Endometrium (tissue), 2 donors: ENCODE results near the gene ADGRD2.

Experiments used
- FAIRE-seq: peaks from 2 replicates; lab custom pipeline; 2012; peaks lifted over from hg19 to GRCh38; lab: Jason Lieb, UNC
- donor health status: control.
- donor health status: control.

Gene ADGRD2

GRCh38 chr9:124450241-124450924 lies at the start of gene ADGRD2:
Gene ADGRD2 (plus strand): TSS chr9:124450451. CDS start chr9:124451667, 1,216 bp downstream.
- FAIRE-seq: no peak

GRCh38 chr9:124403246-124403645 lies 47.0 kb upstream of the ADGRD2 start:
- FAIRE-seq: no peak

GRCh38 chr9:124409410-124409809 lies 40.8 kb upstream of the ADGRD2 start:
- no peak for FAIRE-seq

DNA sequence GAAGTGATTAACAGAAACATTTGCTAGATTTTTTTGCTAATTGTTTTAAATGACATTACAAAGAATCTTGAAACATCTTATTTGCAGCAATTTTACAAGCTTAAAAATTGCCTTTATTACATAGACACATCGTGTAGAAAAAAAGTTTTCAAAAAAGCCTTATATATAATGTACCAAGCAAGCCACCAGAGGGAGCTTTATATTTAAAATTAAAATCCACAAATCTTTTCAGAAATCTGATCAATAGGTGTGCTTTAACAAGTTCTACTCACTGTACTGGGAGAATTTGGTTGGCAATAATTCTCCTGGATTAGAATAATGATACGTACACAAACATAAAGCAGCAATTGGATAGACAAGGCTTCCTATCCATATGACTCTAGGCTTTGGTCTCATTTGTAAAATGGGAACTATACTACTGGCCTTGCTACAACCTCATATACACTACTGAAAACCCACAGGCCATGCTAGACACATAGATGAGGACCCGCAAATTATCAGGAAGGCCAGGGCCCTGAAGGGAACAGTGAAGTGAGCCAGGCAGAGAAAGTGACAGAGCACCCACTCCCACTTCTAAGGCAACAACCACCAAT lies 39.8 kb upstream of the ADGRD2 start:
- no peak for FAIRE-seq

GRCh38 chr9:124411514-124412227 lies 38.6 kb upstream of the ADGRD2 start:
- FAIRE-seq: no peak

DNA sequence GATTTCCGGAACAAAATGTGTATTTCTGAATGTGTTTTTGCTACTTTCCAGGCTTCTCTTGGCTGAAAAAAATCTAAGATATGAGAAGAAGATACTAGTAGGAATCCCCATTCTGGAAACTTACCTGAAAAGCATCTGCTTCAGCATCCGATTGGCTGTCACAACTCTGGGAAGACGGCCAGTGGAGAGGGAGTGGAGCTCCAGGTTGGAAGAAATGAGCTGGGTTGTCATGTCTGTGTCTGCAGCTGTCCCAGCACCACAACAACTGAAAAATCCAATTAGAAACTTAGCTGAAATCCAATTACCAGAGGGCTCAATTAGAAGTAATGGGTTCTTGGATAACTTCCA lies 38.0 kb upstream of the ADGRD2 start:
- FAIRE-seq: no peak

GRCh38 chr9:124414612-124415011 lies 35.6 kb upstream of the ADGRD2 start:
- FAIRE-seq: no peak

DNA sequence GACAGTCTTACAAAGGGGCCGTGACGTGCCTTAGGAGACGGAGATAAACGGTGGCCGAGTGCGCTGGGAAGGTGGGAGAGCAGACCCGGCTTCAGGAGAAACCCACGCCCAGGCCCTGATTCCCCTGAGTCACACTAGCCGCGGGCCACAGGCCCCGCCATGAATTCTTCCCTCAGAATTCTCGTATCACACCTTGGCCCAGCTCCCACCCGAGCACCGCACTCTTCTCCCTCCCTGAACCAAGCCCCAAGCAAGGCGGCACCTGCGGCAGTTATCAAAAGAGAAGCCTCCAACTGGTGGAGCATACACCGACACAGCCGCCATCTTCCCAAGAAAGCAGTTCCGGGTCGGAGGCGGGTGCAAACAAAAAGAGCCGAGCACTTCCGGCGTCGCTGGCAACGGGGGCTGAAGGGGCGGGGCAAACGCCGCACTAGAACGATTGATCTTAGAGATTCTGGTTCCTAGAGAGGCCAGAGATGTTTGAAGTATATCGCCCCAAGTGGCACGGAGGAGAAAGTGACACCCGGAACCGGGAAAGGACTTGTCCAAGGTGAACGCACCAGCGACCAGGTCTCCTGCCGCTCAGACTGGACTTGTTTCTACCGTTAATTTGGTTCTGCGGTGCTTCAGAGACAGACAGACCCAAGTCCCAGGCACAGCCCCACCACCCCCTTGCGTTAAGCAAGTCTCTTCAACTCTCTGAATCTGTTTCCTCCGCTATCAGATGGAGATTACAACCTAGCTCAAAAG lies 35.0 kb upstream of the ADGRD2 start, which contains the start of gene PSMB7:
TSS of gene PSMB7 (minus strand) at position 341 of the 750 bp plus-strand sequence. CDS start at position 324, 17 bp downstream.
- peak; percentile 91 for FAIRE-seq

DNA sequence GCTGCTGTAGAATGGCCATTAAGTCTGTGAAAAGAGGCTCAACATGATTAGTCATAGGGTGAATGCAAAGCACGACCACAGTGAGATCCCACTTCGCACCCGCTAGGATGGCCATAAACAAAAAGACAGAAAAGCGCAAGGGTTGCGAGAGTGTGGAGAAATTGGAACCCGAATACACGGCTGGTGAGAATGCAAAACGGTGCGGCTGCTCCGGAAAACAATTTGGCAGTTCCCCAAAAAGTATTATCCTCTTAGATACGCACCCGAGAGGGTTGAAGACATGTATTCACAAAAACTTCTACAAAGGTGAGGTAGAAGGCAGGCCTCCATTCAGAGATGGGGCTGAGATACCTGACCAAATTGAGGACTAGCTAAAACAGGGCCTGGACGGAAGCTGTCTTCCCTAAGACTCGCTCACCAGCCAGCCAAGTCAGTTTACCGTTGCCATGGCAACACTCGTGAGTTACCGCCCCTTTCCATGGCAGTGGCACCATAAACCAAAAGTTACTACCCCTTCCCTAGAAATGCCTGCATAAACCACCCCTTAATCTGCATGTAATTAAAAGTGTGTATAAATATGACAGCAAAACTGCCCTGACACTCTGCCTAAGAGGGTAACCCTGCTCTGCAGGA lies 34.3 kb upstream of the ADGRD2 start:
- FAIRE-seq: no peak

DNA sequence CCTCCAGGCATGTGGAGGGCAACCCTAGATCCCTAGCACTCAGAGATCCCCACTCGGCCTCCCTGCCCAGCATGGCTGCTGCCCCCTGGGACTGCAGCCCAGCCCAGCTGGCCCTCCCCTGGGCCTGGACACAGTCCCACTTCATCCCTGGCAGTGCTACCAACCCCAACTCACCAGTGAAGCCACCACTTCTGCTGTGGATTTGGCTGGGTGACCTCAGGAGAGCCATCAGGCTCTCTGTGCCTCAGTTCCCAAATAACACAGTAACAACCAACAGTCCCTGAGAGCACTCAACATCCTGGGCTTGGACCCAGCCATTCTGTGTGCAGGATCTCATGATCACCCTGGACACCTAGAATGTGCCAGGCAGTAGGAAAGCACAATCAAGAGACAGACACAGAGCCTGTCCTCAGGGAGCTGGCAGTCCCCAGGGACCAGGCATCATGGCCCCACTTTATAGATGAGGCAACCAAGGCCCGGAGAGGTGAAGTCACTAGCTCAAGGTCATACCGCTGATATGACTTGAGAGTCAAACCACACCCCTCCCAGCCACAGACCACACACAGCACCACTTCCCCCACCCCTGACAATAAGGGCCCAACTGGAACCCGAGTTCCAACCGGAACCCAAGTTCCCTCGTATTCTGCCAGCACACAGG lies 30.3 kb upstream of the ADGRD2 start:
- no peak for FAIRE-seq

- FAIRE-seq: no peak
Observed at GRCh38 chr9:124420991-124421543, 29.2 kb upstream of the ADGRD2 start.

GRCh38 chr9:124423155-124423554 lies 27.1 kb upstream of the ADGRD2 start:
- no peak for FAIRE-seq

DNA sequence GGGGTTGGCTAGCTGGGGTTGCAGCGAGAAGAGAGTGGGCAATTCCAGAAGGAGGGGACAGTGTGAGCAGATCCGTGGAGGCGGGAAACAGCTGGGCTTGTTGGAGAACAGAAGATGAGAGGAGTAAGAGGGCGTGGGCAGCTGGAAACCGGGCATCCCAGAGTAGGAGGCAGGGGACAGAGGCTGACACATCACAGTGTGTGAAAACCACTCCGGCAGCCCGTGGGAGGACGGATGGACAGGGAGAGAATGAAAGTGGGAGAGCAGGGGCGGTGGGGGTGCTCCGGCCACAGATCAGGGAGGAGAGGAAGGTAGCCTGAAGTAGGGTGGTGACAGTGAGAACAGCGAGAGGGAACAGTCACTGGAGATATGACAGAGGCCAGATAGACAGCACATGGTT lies 26.7 kb upstream of the ADGRD2 start:
- FAIRE-seq: no peak

DNA sequence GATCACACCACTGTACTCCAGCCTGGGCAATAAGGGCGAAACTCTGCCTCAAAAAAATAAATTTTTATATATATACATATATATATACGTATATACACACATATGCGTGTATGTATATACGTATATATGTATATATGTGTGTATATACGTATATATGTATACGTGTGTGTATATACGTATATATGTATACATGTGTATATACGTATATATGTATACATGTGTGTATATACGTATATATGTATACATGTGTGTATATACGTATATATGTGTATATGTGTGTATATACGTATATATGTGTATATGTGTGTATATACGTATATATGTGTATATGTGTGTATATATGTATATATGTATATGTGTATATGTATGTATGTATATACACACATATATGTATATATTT lies 24.5 kb upstream of the ADGRD2 start:
- FAIRE-seq: peak; percentile 80

DNA sequence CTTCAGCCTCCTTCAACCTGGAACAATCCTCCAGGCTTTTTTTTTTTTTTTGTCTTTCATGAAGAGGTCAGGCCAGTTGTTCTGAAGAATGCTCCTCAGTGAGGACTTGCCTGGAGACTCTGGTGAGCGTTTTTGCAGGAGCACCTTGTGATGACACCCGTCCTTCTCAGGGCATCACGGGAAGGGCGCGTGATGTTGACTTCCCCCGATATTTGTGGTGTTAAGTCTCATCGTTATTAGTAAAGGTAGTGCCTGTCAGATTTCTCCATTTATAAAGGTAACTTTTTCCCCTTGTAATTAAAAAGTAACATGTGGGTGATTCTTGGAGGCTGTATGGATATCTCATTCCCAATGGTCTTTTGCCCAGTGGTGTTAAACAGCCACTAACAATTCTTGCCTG lies 23.9 kb upstream of the ADGRD2 start:
- no peak for FAIRE-seq

DNA sequence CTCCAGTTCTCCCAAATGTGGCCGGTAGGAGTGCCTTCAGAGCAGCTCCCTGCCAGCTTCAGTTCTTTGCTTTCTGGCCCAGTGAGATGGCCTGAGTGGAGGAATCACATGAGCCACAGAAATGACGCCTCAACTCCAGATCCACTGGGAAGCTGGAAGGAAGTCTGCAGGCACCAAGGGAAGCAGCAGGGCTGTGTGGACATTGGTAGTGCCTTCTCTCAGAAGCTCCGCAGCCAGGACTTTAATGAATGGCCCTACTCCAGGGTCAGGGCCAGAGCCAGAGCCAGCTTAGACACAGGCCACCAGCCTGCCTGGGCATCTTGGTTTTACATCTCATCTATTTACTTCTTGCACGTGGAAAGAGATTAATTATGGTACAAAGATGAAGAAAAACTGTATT lies 23.0 kb upstream of the ADGRD2 start:
- FAIRE-seq: no peak

DNA sequence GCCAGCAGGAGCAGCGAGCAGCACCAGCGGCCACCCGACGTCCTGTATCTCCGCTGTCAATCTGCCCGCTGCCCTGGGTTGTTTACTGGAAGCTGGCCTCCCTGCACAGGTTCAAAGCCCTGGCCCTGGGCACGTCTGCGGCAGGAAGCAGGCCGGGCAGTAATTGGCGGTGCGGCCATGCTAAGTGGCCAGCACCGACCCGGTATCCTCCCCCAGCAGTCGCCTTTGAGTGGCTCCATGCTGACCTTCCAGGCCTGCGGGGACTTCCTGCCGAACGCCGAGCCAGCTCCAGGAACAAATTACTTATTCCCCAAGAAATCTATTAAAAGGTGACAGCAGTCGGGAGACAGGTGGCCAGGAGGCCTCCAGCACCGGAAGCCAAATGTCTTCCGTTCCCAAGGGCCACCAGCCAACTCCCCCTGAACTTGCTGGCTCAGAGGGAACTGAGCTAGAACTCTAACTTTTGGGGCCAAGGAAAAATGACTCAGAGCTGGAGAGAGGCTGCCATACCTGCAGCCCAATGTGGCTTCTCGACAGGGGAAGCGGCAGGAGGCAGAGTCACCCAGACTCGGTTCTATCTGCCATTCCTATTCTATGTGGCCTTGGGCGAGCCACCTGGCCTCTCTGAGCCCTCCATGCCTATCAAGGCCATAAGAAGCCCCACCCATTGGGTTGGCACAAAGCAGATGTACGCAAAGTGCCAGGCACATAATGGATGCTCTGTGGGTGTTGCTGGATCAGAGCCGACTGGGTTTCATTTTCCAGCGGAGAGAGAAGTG lies 21.3 kb upstream of the ADGRD2 start:
- FAIRE-seq: no peak

DNA sequence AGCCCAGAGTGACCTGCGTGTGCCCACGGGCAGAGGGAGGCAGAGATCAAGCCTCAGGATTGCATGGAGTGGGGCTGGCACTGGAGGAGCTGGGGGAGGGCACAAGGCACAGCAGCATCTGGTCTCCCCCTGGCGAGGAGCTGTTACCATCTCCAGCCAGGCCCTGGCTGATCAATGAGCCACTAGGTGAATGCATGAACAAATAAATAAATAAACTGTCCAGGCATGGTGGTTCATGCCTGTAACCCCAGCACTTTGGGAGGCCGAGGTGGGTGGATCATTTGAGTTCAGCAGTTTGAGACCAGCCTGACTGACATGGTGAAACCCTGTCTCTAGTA lies 20.8 kb upstream of the ADGRD2 start:
- no peak for FAIRE-seq

- no peak for FAIRE-seq
Observed at GRCh38 chr9:124436320-124436719, 13.9 kb upstream of the ADGRD2 start.

DNA sequence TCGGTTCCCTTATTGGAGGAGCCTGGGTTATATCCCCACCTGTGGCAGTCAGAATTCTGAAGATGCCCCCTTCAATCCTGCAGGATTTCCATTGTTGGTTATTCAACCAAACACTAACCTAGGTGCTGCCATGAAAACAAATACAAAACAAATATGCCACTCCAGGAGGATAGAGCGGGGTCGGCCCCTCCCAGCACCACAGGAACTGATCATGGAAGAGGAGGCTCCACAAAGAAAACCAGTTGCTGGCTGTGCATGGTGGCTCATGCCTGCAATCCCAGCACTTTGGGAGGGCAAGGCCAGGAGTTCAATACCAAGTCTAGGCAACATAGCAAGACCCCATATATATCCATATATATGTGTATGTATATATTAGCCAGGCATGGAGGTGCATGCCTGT lies 13.2 kb upstream of the ADGRD2 start:
- no peak for FAIRE-seq

DNA sequence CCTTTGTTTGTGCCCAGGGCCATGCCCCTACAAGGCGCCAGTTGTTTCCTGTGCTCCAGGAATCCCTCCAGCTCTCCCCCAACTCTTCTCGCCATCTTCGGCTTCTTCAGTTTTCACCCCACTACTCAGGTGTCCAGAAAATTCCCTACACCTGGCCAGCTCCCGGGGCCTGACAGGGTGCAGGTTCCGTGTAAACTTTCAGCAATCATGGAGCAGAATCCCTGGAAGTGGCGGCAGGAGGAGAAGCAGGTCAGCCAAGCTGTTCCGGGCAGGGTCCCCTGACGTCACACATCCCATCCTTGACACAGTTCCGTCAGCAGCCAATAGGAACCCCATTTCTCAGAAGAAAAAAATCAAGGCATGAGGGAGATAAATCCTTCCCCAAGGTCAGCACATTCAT lies 12.2 kb upstream of the ADGRD2 start:
- no peak for FAIRE-seq
